NT2/D1 (cell line): ENCODE results near the gene ARPC4.

Source experiments
- DNase-seq: peaks from one replicate; pipeline ENCODE4 v3.0.0-alpha.2; 2011; ENCODE audit warnings: low read depth, low spot score
- H3K27me3 ChIP-seq: 2 replicates; pipeline ENCODE4 v1.6.0; 2011; ENCODE audit warnings: mild to moderate bottlenecking; ENCODE audit not compliant: insufficient read length, insufficient read depth
- H3K36me3 ChIP-seq: 2 replicates; pipeline ENCODE4 v1.6.1; 2011; ENCODE audit warnings: mild to moderate bottlenecking, low read length, mixed read lengths; ENCODE audit not compliant: insufficient read depth, insufficient read length
- H3K4me1 ChIP-seq: 2 replicates; pipeline ENCODE4 v1.5.1; 2011; ENCODE audit not compliant: insufficient read depth, insufficient read length
- H3K4me3 ChIP-seq: 2 replicates; pipeline ENCODE4 v1.5.1; 2011; ENCODE audit warnings: low read depth; ENCODE audit not compliant: insufficient read length
- H3K9ac ChIP-seq: 2 replicates; pipeline ENCODE4 v1.6.0; 2011; ENCODE audit warnings: low read depth; ENCODE audit not compliant: insufficient read length
- H3K9me3 ChIP-seq: 2 replicates; pipeline ENCODE4 v1.5.1; 2011; ENCODE audit warnings: mild to moderate bottlenecking, low read length; ENCODE audit not compliant: insufficient read depth
- SUZ12 ChIP-seq: IDR thresholded peaks from 2 replicates; pipeline ENCODE4 v1.6.1; 2011; ENCODE audit not compliant: insufficient read length, insufficient read depth; ENCODE audit errors: extremely low read depth
- YY1 ChIP-seq: IDR thresholded peaks from 2 replicates; pipeline ENCODE4 v1.6.1; 2011; ENCODE audit not compliant: insufficient read length, insufficient read depth
- ZNF274 ChIP-seq: IDR thresholded peaks from 2 replicates; pipeline ENCODE4 v1.6.1; 2011; ENCODE audit warnings: mild to moderate bottlenecking, low read depth, low read length

Gene ARPC4

GRCh38 chr3:9792405-9793160 is at the start of gene ARPC4, which contains the start of gene TADA3:
ARPC4 (plus strand) TSS chr3:9793082; CDS start chr3:9793122, 40 bp downstream.
TADA3 (minus strand) TSS chr3:9792473; CDS start chr3:9791466, 1,007 bp downstream.
- Histone ChIP-seq H3K9ac (peak within 1 kb of the TSS; percentile 87), H3K4me1 (no peaks in the 10 kb centered on the region), H3K27me3 (no peaks in the 10 kb centered on the region), H3K9me3 (no peaks in the 10 kb centered on the region), H3K4me3 (peak within 1 kb of the TSS; percentile 93), H3K36me3 (peaks cover 58% of the 10 kb centered on the region)
- TF ChIP-seq SUZ12, result no peak
- TF ChIP-seq ZNF274, result no peak
- no peak for TF ChIP-seq YY1
- peak; percentile 95 for DNase-seq

DNA sequence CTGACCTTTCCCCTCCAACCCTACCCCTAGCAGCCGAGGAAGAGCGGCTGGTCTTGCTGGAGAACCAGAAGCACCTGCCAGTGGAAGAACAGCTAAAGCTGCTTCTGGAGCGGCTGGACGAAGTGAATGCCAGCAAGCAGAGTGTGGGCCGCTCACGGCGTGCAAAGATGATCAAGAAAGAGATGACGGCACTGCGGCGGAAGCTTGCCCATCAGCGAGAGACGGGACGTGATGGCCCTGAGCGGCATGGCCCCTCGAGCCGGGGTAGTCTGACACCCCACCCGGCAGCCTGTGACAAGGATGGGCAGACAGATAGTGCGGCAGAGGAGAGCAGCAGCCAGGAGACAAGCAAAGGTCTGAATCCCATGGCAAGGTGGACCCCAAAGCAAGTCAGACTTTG is 49.3 kb upstream of the ARPC4 start:
- Histone ChIP-seq H3K9ac (no peak overlapping the region), H3K9me3 (no peaks in the 10 kb centered on the region), H3K36me3 (peaks cover 100% of the 10 kb centered on the region), H3K4me3 (no peak overlapping the region), H3K27me3 (no peaks in the 10 kb centered on the region), H3K4me1 (no peaks in the 10 kb centered on the region)
- no peak for DNase-seq
- TF ChIP-seq SUZ12, result no peak
- TF ChIP-seq ZNF274, result no peak
- TF ChIP-seq YY1, result no peak

- peaks cover 95% of the 10 kb centered on the region for H3K36me3 ChIP-seq
- no peak for DNase-seq
Observed at GRCh38 chr3:9744162-9744561, 48.7 kb upstream of the ARPC4 start.

DNA sequence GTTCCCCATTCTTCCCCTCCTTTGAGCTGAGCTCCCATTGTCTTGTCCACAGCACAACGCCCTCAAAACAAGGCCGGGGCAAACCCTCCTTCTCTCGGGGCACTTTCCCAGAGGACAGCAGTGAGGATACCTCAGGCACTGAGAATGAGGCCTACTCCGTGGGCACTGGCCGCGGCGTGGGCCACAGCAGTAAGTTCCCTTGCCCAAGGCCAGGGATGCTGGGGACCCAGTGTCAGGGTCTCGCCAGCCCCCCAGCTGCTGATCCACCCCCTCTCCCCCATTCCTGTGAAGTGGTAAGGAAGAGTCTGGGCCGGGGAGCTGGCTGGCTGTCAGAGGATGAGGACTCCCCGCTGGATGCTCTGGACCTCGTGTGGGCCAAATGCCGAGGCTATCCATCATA is 47.4 kb upstream of the ARPC4 start:
- Histone ChIP-seq H3K27me3 (no peaks in the 10 kb centered on the region), H3K4me3 (no peak overlapping the region), H3K9me3 (no peaks in the 10 kb centered on the region), H3K4me1 (no peaks in the 10 kb centered on the region), H3K36me3 (peaks cover 82% of the 10 kb centered on the region), H3K9ac (no peak overlapping the region)
- no peak for DNase-seq
- TF ChIP-seq YY1, result no peak
- no peak for TF ChIP-seq SUZ12
- TF ChIP-seq ZNF274, result no peak

More at GRCh38 chr3:9744162-9744561, 48.7 kb upstream of the ARPC4 start:
- no peaks in the 10 kb centered on the region for H3K9me3 ChIP-seq
- H3K4me1 ChIP-seq, result no peaks in the 10 kb centered on the region
- no peak for TF ChIP-seq ZNF274
- TF ChIP-seq YY1, result no peak
- no peak for TF ChIP-seq SUZ12
- no peaks in the 10 kb centered on the region for H3K27me3 ChIP-seq
- H3K9ac ChIP-seq, result no peak overlapping the region
- H3K4me3 ChIP-seq, result no peak overlapping the region

DNA sequence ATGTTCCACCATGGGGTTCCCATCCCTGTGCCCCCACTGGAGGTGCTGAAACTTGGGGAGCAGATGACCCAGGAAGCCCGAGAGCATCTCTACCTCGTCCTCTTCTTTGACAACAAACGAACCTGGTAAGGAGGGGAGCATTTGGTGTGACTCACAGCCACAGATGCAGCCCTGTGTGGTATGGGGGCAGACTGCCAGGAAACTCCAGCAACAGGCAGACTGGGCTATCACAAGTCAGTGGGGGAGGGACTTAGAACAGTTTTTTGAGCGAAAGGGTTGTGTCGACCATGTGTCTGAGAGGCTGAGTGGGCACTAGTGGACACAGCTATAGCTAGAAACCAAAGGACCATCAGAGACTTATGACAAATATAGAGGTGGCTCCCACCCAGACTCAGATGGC is 46.6 kb upstream of the ARPC4 start:
- Histone ChIP-seq H3K36me3 (peaks cover 80% of the 10 kb centered on the region), H3K27me3 (no peaks in the 10 kb centered on the region), H3K9me3 (no peaks in the 10 kb centered on the region), H3K4me3 (no peak overlapping the region), H3K4me1 (no peaks in the 10 kb centered on the region), H3K9ac (no peak overlapping the region)
- DNase-seq, result no peak
- TF ChIP-seq ZNF274 (no peak), YY1 (no peak), SUZ12 (no peak)

GRCh38 chr3:9747267-9747666 is 45.6 kb upstream of the ARPC4 start:
- no peak overlapping the region for H3K9ac ChIP-seq
- peaks cover 80% of the 10 kb centered on the region for H3K36me3 ChIP-seq
- no peaks in the 10 kb centered on the region for H3K4me1 ChIP-seq
- no peaks in the 10 kb centered on the region for H3K27me3 ChIP-seq
- no peak for TF ChIP-seq SUZ12
- TF ChIP-seq ZNF274, result no peak
- no peak for TF ChIP-seq YY1
- no peaks in the 10 kb centered on the region for H3K9me3 ChIP-seq
- no peak overlapping the region for H3K4me3 ChIP-seq
- DNase-seq, result no peak

GRCh38 chr3:9748031-9748430 is 44.9 kb upstream of the ARPC4 start:
- no peaks in the 10 kb centered on the region for H3K9me3 ChIP-seq
- no peaks in the 10 kb centered on the region for H3K4me1 ChIP-seq
- DNase-seq, result no peak
- TF ChIP-seq SUZ12, result no peak
- no peak for TF ChIP-seq YY1
- no peak for TF ChIP-seq ZNF274
- H3K36me3 ChIP-seq, result peaks cover 79% of the 10 kb centered on the region
- no peak overlapping the region for H3K9ac ChIP-seq
- no peaks in the 10 kb centered on the region for H3K27me3 ChIP-seq
- no peak overlapping the region for H3K4me3 ChIP-seq
